GM12892 (cell line): ENCODE measurements around the gene PRPSAP1.

Experiments used
- POLR2A ChIP-seq: IDR thresholded peaks from 2 replicates; pipeline ENCODE4 v1.6.1; 2011; ENCODE audit warnings: low read depth, low read length, control low read depth
- POLR2AphosphoS5 ChIP-seq: IDR thresholded peaks from 2 replicates; pipeline ENCODE4 v1.6.1; 2011; ENCODE audit warnings: low read depth, low read length, control low read depth
- TAF1 ChIP-seq: IDR thresholded peaks from 2 replicates; pipeline ENCODE4 v1.6.1; 2011; ENCODE audit warnings: low read depth, mild to moderate bottlenecking, control low read depth, low read length, borderline replicate concordance

- TF ChIP-seq POLR2A (no peak), POLR2AphosphoS5 (no peak), TAF1 (no peak)
Observed at GRCh38 chr17:76335716-76336381, 17.9 kb downstream of the PRPSAP1 start.
